Aorta (tissue), 5 donors: ENCODE data around the gene NR1D1. TPM values are rescaled to one million over a fixed set of nuclear protein-coding genes. Genes with fewer than 3 reads are reported as not detected.
A peak's percentile ranks its signal among the peaks of the same experiment; 100 is the strongest.

Source experiments
- ATAC-seq: fragments of 200-7000 bp; cut with Tn5 transposase; one replicate; pipeline ENCODE4 v1.9.1; 2022; ENCODE audit warnings: moderate library complexity; ENCODE audit not compliant: low FRiP score
- DNase-seq, 2 donors: peaks; one replicate each; pipeline ENCODE4 v3.0.0-alpha.2; 2020
- H3K27ac ChIP-seq, 2 donors: one replicate each; pipeline ENCODE4 v1.5.1; 2013; ENCODE audit warnings: low read length in 2 of 2, mild to moderate bottlenecking in 2 of 2, moderate library complexity in 2 of 2, control low read depth in 1 of 2, inconsistent platforms in 1 of 2, low read depth in 1 of 2
- H3K27me3 ChIP-seq, 2 donors: one replicate each; pipeline ENCODE4 v1.6.1; 2013; ENCODE audit warnings: control low read depth in 1 of 2, low read length in 1 of 2, mild to moderate bottlenecking in 1 of 2, moderate library complexity in 1 of 2; ENCODE audit not compliant: insufficient read depth in 2 of 2, control insufficient read depth in 1 of 2
- H3K36me3 ChIP-seq, 2 donors: one replicate each; pipeline ENCODE4 v1.6.1; 2013; ENCODE audit warnings: control low read depth in 1 of 2, low read length in 1 of 2, mild to moderate bottlenecking in 1 of 2; ENCODE audit not compliant: insufficient read depth in 2 of 2, control insufficient read depth in 1 of 2
- H3K4me1 ChIP-seq, 2 donors: one replicate each; pipeline ENCODE4 v1.6.1; 2013; ENCODE audit warnings: low read length in 2 of 2, control low read depth in 1 of 2, mild to moderate bottlenecking in 1 of 2, moderate library complexity in 1 of 2; ENCODE audit not compliant: insufficient read depth in 2 of 2, control insufficient read depth in 1 of 2
- H3K4me3 ChIP-seq, 2 donors: one replicate each; pipeline ENCODE4 v1.5.1; 2013; ENCODE audit warnings: low read length in 2 of 2, control low read depth in 1 of 2, mild to moderate bottlenecking in 1 of 2
- H3K9me3 ChIP-seq: one replicate; pipeline ENCODE4 v1.6.1; 2013; ENCODE audit warnings: mild to moderate bottlenecking, low read length; ENCODE audit not compliant: control insufficient read depth
- WGBS, 2 donors: extraction: QIAGEN DNeasy Blood & Tissue Kit; methylation state at CpG; one replicate each; pipeline ENCODE4 v1.1.7; 2013; 5-methylcytosine and 5-hydroxymethylcytosine counted together
- intact Hi-C, 2 donors: fragments of 100-400 bp; cut with DNase I; formaldehyde crosslinking; loops; one replicate each; pipeline versions ENCODE4 v1.14.2 to v1.15.0; 2022
- polyA plus RNA-seq, 2 donors: library from polyadenylated mRNA; stranded (reverse); fragments of 200-250 nt; gene quantifications; one replicate each; pipeline ENCODE4 v1.2.3, GENCODE V29; 2013
- total RNA-seq, 2 donors: library from RNA; stranded (reverse); fragmentation: NEBNext Ultra II Directional; extraction: Animal tissue kit (Norgen Biotek cat#: 25700); gene quantifications; one replicate each; pipeline ENCODE4 v1.2.1, GENCODE V29; 2021
- donor health status: healthy with polysubstance abuse.
- donor health status: Bipolar disorder and iron deficiency.
- donor health status: DM: no; HTN: no; CAD: no.
- donor health status: DM: no; HTN: no; CAD: no.
- donor health status: DM: yes; HTN: yes; CAD: no.

The NR1D1 gene
- total and polyA plus RNA-seq, 4 donors: 8.6 to 53.6 (median 23.5) TPM

GRCh38 chr17:40065769-40066510 lies 34.4 kb downstream of the NR1D1 start:
- no peak for ATAC-seq
- Histone ChIP-seq H3K36me3 (no peaks in the 10 kb centered on the region), H3K9me3 (no peaks in the 10 kb centered on the region), H3K27me3 (no peaks in the 10 kb centered on the region), H3K4me3 (no peak overlapping the region), H3K4me1 (peaks cover 1 to 7% of the 10 kb centered on the region in 2 donors), H3K27ac (peak overlapping the region in 1 of 2 donors; percentile 68)
- WGBS, 2 donors: 43 to 46% methylated on average over 11 of the region's 11 CpGs
- intact Hi-C loops: loop anchor here in 1 of 2 donors (5.0 kb wide), 1 partner anchor 46 kb away; no protein-coding TSS in a partner anchor
- DNase-seq: peak in 1 of 2 donors; percentile 76

- Histone ChIP-seq H3K27ac (peak overlapping the region; percentile 29 to 78), H3K4me1 (peaks cover 1 to 7% of the 10 kb centered on the region in 2 donors), H3K4me3 (peak overlapping the region in 1 of 2 donors; percentile 14), H3K27me3 (no peaks in the 10 kb centered on the region), H3K36me3 (no peaks in the 10 kb centered on the region), H3K9me3 (no peaks in the 10 kb centered on the region)
- peak; percentile 63 to 80 for DNase-seq
- ATAC-seq: no peak
- 1 to 4% methylated on average over 9 to 10 of the region's 10 CpGs for WGBS, 2 donors
- intact Hi-C loops: loop anchor here in 1 of 2 donors (5.0 kb wide), 1 partner anchor 47 kb away; no protein-coding TSS in a partner anchor
Measured at GRCh38 chr17:40064971-40065768, 35.2 kb downstream of the NR1D1 start.

DNA sequence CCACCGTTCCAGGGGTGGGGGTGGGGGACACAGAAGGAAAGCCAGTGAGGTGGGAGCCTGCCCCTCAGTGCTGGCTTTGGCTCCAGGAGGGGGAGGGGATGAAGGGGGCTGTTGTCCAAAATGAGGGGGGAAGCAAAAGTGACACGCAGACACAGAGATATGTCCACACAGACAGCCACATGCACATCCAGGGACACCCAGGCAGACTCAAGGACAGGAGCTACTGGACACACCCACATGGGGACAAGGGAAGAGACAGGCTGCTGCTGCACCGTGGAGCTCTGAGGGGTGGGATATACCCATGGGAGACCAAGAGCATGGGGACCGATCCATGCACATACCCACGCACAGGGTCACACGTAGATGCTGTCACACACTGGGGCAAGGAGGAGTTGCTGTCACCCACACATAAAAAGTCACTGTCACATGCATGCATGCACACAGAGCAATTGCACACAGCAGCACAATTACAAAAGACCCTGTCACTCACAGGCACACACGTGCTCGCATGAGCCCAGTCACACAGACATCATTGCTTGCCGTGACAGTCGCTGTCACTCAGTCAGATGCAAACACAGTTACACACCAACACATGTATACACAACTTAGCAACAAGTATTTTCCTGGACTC lies 36.4 kb downstream of the NR1D1 start:
- DNase-seq: peak in 1 of 2 donors; percentile 67
- Histone ChIP-seq H3K27me3 (no peaks in the 10 kb centered on the region), H3K4me1 (peaks cover 0 to 1% of the 10 kb centered on the region in 2 donors), H3K36me3 (no peaks in the 10 kb centered on the region), H3K27ac (peak overlapping the region in 1 of 2 donors; percentile 57), H3K9me3 (no peaks in the 10 kb centered on the region), H3K4me3 (peak overlapping the region; percentile 89 to 98)
- intact Hi-C loops: loop anchor here (1.0 to 2.0 kb wide), 2 partner anchors 12 to 23 kb away; no protein-coding TSS in a partner anchor
- WGBS, 2 donors: 1 to 3% methylated on average over 10 of the region's 10 CpGs
- ATAC-seq: no peak

- Histone ChIP-seq H3K36me3 (no peaks in the 10 kb centered on the region), H3K27ac (peak overlapping the region in 1 of 2 donors; percentile 57), H3K4me3 (peak overlapping the region; percentile 89 to 98), H3K27me3 (no peaks in the 10 kb centered on the region), H3K9me3 (no peaks in the 10 kb centered on the region), H3K4me1 (peaks cover 0 to 1% of the 10 kb centered on the region in 2 donors)
- 1% methylated on average over 42 of the region's 42 CpGs for WGBS, 2 donors
- peak; percentile 30 for ATAC-seq
- intact Hi-C loops: loop anchor here (1.0 to 2.0 kb wide), 2 partner anchors 13 to 24 kb away; no protein-coding TSS in a partner anchor
- DNase-seq: peak; percentile 77 to 83
Measured at GRCh38 chr17:40063187-40063771, 37.1 kb downstream of the NR1D1 start.

DNA sequence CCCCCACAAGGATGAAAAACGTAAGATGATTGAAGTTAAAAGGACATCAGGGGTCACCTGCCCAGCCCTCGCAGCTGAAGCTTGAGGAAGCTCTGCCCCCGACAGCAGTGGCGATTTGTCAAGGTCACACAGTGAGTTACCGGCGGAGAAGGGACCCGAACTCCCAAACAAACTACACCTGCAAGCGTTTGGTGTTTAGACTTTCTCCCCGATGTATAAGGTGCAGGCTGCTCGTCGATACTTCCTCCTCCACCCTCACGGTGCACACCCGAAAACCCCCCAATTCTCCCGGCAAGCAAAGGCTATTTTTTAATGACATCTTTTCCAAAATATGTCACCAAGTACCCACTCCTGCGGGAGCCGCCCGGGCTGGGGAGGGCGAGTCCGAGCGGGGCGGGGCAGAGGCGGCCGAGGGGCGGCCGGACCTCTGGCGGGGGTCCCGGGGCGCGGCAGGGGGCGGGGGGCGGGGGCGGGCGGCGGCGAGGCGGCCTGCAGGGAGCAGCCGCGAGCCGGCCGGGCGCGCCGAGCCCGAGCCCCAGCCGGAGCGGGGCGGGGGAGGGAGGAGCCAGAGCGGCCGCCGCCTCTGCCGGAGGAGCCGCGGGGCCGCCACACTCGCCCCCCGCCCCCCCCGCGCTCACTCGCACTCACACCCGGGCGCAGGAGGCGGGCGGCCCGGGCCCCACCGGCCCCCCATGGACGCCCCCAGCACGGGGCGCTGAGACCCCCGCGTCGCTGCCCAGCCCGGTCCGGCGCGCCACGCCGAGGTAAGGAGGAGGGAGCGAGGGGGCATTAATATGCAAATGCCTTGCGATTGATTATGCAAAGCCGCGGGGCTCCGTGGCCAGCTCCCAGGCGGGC lies 37.8 kb downstream of the NR1D1 start, which contains the start of gene THRA:
Gene THRA, plus strand, starts transcription at position 637 of the 858 bp plus-strand sequence. CDS start 11,524 bp downstream, outside the sequence.
- ATAC-seq: peak; percentile 66
- no peaks in the 10 kb centered on the region for H3K36me3 ChIP-seq
- peaks cover 0 to 1% of the 10 kb centered on the region in 2 donors for H3K4me1 ChIP-seq
- H3K27me3 ChIP-seq: no peaks in the 10 kb centered on the region
- WGBS, 2 donors: 1 to 2% methylated on average over 56 to 83 of the region's 83 CpGs
- peak within 1 kb of the TSS; percentile 89 to 98 for H3K4me3 ChIP-seq
- no peaks in the 10 kb centered on the region for H3K9me3 ChIP-seq
- DNase-seq: peak; percentile 82 to 91
- intact Hi-C loops: loop anchor here (1.0 to 2.0 kb wide), 2 partner anchors 14 to 24 kb away; no protein-coding TSS in a partner anchor
- peak within 1 kb of the TSS in 1 of 2 donors; percentile 57 for H3K27ac ChIP-seq

GRCh38 chr17:40061609-40062038 lies 38.8 kb downstream of the NR1D1 start:
- 72 to 73% methylated on average over 10 of the region's 10 CpGs for WGBS, 2 donors
- Histone ChIP-seq H3K4me1 (peaks cover 0 to 1% of the 10 kb centered on the region in 2 donors), H3K36me3 (no peaks in the 10 kb centered on the region), H3K27me3 (no peaks in the 10 kb centered on the region), H3K4me3 (no peak overlapping the region), H3K9me3 (no peaks in the 10 kb centered on the region), H3K27ac (no peak overlapping the region)
- DNase-seq (peak in 1 of 2 donors; percentile 72), ATAC-seq (no peak)
- intact Hi-C loops: loop anchor here in 1 of 2 donors (2.0 kb wide), 1 partner anchor 25 kb away; no protein-coding TSS in a partner anchor

GRCh38 chr17:40060887-40061608 lies 39.3 kb downstream of the NR1D1 start:
- H3K9me3 ChIP-seq: no peaks in the 10 kb centered on the region
- no peak overlapping the region for H3K27ac ChIP-seq
- no peak overlapping the region for H3K4me3 ChIP-seq
- no peak for ATAC-seq
- no peaks in the 10 kb centered on the region for H3K36me3 ChIP-seq
- intact Hi-C loops: no loop called here
- H3K27me3 ChIP-seq: no peaks in the 10 kb centered on the region
- peak in 1 of 2 donors; percentile 60 for DNase-seq
- peaks cover 0 to 1% of the 10 kb centered on the region in 2 donors for H3K4me1 ChIP-seq
- WGBS, 2 donors: 78% methylated on average over 11 of the region's 11 CpGs
